ENCODE data around the gene ABCC6.
"Not testable (repeated sequence)": the region's sequence is repeated elsewhere in the genome, so short reads cannot be mapped to it uniquely, and the experiment has no call there.

GRCh38 chr16:16237071-16237470, 13.8 kb upstream of the ABCC6 start:
- not testable (repeated sequence) for TF ChIP-seq MXI1 (IDR thresholded peaks at IDR 0.05; ENCODE audit: borderline replicate concordance, low read depth, low read length); ELK1 (IDR thresholded peaks at IDR 0.05; ENCODE audit: borderline replicate concordance, low read depth, low read length); RCOR1 (IDR thresholded peaks at IDR 0.05; ENCODE audit: insufficient replicate concordance, low read length); POLR2A (IDR thresholded peaks at IDR 0.05; ENCODE audit: low read depth, low read length); RAD21 (IDR thresholded peaks at IDR 0.05; ENCODE audit: low read length); BHLHE40 (IDR thresholded peaks at IDR 0.05; ENCODE audit: low read depth, low read length); CHD1 (IDR thresholded peaks at IDR 0.05; ENCODE audit: low read depth, low read length); MAZ (IDR thresholded peaks at IDR 0.05; ENCODE audit: borderline replicate concordance, low read depth, low read length); CEBPB (IDR thresholded peaks at IDR 0.05; ENCODE audit: low read depth, low read length); MAFK (IDR thresholded peaks at IDR 0.05; ENCODE audit: low read depth, low read length)
- TF ChIP-seq, protein P1, sequence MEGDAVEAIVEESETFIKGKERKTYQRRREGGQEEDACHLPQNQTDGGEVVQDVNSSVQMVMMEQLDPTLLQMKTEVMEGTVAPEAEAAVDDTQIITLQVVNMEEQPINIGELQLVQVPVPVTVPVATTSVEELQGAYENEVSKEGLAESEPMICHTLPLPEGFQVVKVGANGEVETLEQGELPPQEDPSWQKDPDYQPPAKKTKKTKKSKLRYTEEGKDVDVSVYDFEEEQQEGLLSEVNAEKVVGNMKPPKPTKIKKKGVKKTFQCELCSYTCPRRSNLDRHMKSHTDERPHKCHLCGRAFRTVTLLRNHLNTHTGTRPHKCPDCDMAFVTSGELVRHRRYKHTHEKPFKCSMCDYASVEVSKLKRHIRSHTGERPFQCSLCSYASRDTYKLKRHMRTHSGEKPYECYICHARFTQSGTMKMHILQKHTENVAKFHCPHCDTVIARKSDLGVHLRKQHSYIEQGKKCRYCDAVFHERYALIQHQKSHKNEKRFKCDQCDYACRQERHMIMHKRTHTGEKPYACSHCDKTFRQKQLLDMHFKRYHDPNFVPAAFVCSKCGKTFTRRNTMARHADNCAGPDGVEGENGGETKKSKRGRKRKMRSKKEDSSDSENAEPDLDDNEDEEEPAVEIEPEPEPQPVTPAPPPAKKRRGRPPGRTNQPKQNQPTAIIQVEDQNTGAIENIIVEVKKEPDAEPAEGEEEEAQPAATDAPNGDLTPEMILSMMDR (conservative IDR thresholded peaks at IDR 0.05; ENCODE audit: low read depth, low read length), result not testable (repeated sequence)
- TF ChIP-seq, protein P2, sequence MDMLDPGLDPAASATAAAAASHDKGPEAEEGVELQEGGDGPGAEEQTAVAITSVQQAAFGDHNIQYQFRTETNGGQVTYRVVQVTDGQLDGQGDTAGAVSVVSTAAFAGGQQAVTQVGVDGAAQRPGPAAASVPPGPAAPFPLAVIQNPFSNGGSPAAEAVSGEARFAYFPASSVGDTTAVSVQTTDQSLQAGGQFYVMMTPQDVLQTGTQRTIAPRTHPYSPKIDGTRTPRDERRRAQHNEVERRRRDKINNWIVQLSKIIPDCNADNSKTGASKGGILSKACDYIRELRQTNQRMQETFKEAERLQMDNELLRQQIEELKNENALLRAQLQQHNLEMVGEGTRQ (IDR thresholded peaks at IDR 0.05; ENCODE audit: low read depth, low read length), result not testable (repeated sequence)

All from IMR-90 (cell line).